Measurements from ENCODE around the gene WARS2. TPM values are rescaled to one million over a fixed set of nuclear protein-coding genes. Genes with fewer than 3 reads are reported as not detected.

Gene WARS2
- total and polyA plus RNA-seq, 2 of the 8 experiments (the other 6 are each of a cell fraction or from before 2014, with no cell fraction given) = 4.3 to 12.9 TPM

DNA sequence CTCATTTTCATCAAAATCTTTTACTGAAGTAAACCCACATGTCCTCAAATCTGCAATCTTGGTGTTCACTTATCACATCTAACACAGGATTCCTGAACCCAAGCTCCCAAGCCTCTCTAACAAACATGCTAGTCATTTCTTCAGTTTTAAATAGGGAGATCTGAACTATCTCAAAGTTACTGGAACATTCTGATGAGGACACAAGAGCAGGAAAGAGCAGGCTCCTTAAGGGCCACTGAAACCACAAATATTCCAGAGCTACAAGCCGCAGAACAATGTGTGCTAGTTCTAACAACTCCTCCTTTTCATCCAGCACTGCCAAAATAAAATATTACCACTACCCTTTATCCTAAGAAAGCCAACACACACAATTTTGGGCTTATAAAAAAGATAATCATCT lies 38.9 kb downstream of the WARS2 start (continued):
- TF ChIP-seq RBBP5 (IDR thresholded peaks at IDR 0.05; ENCODE audit: borderline replicate concordance, low read depth, low read length) (no peak), CHD2 (IDR thresholded peaks at IDR 0.05; ENCODE audit: low read length) (no peak), EGR1 (IDR thresholded peaks at IDR 0.05; ENCODE audit: borderline replicate concordance, low read depth, low read length) (no peak), EZH2 (IDR thresholded peaks at IDR 0.05; ENCODE audit: low read depth, low read length, severe bottlenecking) (no peak), CBX8 (IDR thresholded peaks at IDR 0.05; ENCODE audit: borderline replicate concordance, low read depth, low read length) (no peak), PHF8 (conservative IDR thresholded peaks at IDR 0.05; ENCODE audit: low read depth, low read length) (no peak), E2F6 (IDR thresholded peaks at IDR 0.05) (no peak), SIRT6 (IDR thresholded peaks at IDR 0.05; ENCODE audit: low read length) (no peak)

Measured in H1 (cell line).